B cell (primary cell): Measurements from ENCODE around the gene ANKRD10. TPM values are rescaled to one million over a fixed set of nuclear protein-coding genes. Genes with fewer than 3 reads are reported as not detected.

ENCODE experiments used
- ATAC-seq: fragments of 200-7000 bp; cut with Tn5 transposase; one replicate; pipeline ENCODE4 v1.10.0; 2021; ENCODE audit warnings: low read depth, mild to moderate bottlenecking, moderate number of reproducible peaks, moderate library complexity
- CTCF ChIA-PET: fragments of 350-600 bp; sonication (Branson Sonifier 250); formaldehyde crosslinking; loops from one replicate; lab custom pipeline; 2021; ENCODE audit warnings: antibody characterized with exemption, inconsistent platforms; lab: Charles Lee
- POLR2A ChIA-PET: fragments of 350-600 bp; sonication (Branson Sonifier 250); formaldehyde crosslinking; loops from one replicate; lab custom pipeline; 2021; ENCODE audit warnings: antibody characterized with exemption; lab: Charles Lee
- DNase-seq: peaks from one replicate; pipeline ENCODE4 v3.0.0; 2013
- H2AFZ ChIP-seq: 2 replicates; pipeline ENCODE4 v1.6.1; 2012; ENCODE audit warnings: mild to moderate bottlenecking, low read depth, low read length; ENCODE audit not compliant: insufficient read depth, poor library complexity, severe bottlenecking
- H3K27ac ChIP-seq, 2 donors: 1 replicate in 1 of 2; 2 replicates in 1 of 2; pipeline ENCODE4 v1.5.1; 2012 to 2013; ENCODE audit warnings: low read length in 2 of 2, mild to moderate bottlenecking in 2 of 2, moderate library complexity in 1 of 2
- H3K27me3 ChIP-seq, 4 experiments: fragments of 200-600 bp in 1 of 4; sonication (generic) in 1 of 4; replicated peaks in 1 of 4; 1 replicate in 2 of 4; 2 replicates in 2 of 4; pipeline versions ENCODE4 v1.6.1 to v1.7.0; 2013 to 2016; ENCODE audit warnings: low read length in 3 of 4, mild to moderate bottlenecking in 2 of 4, mixed read lengths in 1 of 4, moderate library complexity in 1 of 4; ENCODE audit not compliant: insufficient read depth in 4 of 4, control insufficient read depth in 3 of 4; ENCODE audit errors: control extremely low read depth in 1 of 4
- H3K36me3 ChIP-seq, 2 experiments: replicated peaks in 1 of 2; 1 replicate in 1 of 2; 2 replicates in 1 of 2; pipeline versions ENCODE4 v1.6.1 to v1.7.1; 2013; ENCODE audit warnings: low read length in 1 of 2; ENCODE audit not compliant: insufficient read depth in 2 of 2, control insufficient read depth in 1 of 2; ENCODE audit errors: control extremely low read depth in 1 of 2, extremely low read depth in 1 of 2
- H3K4me1 ChIP-seq, 2 donors: fragments of 200-600 bp in 1 of 2; sonication (generic) in 1 of 2; 1 replicate in 1 of 2; 2 replicates in 1 of 2; pipeline versions ENCODE4 v1.5.1 to v1.6.1; 2013 to 2017; ENCODE audit warnings: low read length in 2 of 2; ENCODE audit not compliant: control insufficient read depth in 2 of 2, insufficient read depth in 2 of 2
- H3K4me2 ChIP-seq: replicated peaks from 2 replicates; pipeline ENCODE3; 2012; ENCODE audit warnings: mild to moderate bottlenecking, low read depth, low read length; ENCODE audit not compliant: poor library complexity, severe bottlenecking
- H3K4me3 ChIP-seq, 5 experiments: fragments of 200-600 bp in 1 of 5; sonication (generic) in 1 of 5; 1 replicate in 3 of 5; 2 replicates in 2 of 5; pipeline versions ENCODE4 v1.5.1 to v1.7.0; 2011 to 2016; ENCODE audit warnings: low read length in 4 of 5, mild to moderate bottlenecking in 4 of 5, low read depth in 2 of 5, control low read depth in 1 of 5, moderate library complexity in 1 of 5; ENCODE audit not compliant: insufficient read depth in 1 of 5; ENCODE audit errors: control extremely low read depth in 1 of 5, extremely low read depth in 1 of 5
- H3K79me2 ChIP-seq: fragments of 200-600 bp; sonication (generic); one replicate; pipeline ENCODE4 v1.6.0; 2016; ENCODE audit warnings: low read length; ENCODE audit not compliant: control insufficient read depth, insufficient read depth
- H3K9ac ChIP-seq: fragments of 200-600 bp; sonication (generic); 2 replicates; pipeline ENCODE4 v1.6.1; 2017; ENCODE audit warnings: mild to moderate bottlenecking, low read length, moderate library complexity
- H3K9me3 ChIP-seq, 3 donors: one replicate each; pipeline versions ENCODE4 v1.6.1 to v1.7.1; 2013; ENCODE audit warnings: low read length in 2 of 3; ENCODE audit not compliant: control insufficient read depth in 2 of 3, insufficient read depth in 1 of 3; ENCODE audit errors: control extremely low read depth in 1 of 3
- H4K20me1 ChIP-seq: 2 replicates; pipeline ENCODE4 v1.6.0; 2012; ENCODE audit warnings: mild to moderate bottlenecking, low read length; ENCODE audit not compliant: insufficient read depth, control insufficient read depth, poor library complexity, severe bottlenecking
- H3K27ac Mint-ChIP-seq: one replicate; pipeline ENCODE4 v1.8.0; 2021; ENCODE audit warnings: mixed read lengths
- H3K27me3 Mint-ChIP-seq: one replicate; pipeline ENCODE4 v1.8.0; 2021; ENCODE audit warnings: mixed read lengths
- H3K4me1 Mint-ChIP-seq: one replicate; pipeline ENCODE4 v1.8.0; 2021; ENCODE audit warnings: mixed read lengths
- H3K4me3 Mint-ChIP-seq: one replicate; pipeline ENCODE4 v1.8.0; 2021; ENCODE audit warnings: mixed read lengths
- H3K9me3 Mint-ChIP-seq: one replicate; pipeline ENCODE4 v1.8.0; 2022; ENCODE audit warnings: mixed read lengths; ENCODE audit not compliant: insufficient read depth
- CTCF ChIP-seq: fragments of 200-600 bp; IDR thresholded peaks from one replicate; pipeline ENCODE4 v1.8.0; 2022; ENCODE audit warnings: antibody characterized with exemption, mild to moderate bottlenecking
- EZH2 ChIP-seq: IDR thresholded peaks from 2 replicates; pipeline ENCODE4 v1.6.1; 2012; ENCODE audit warnings: borderline replicate concordance, low read depth, mild to moderate bottlenecking, moderate library complexity, low read length; ENCODE audit not compliant: insufficient read depth, poor library complexity, severe bottlenecking
- WGBS: methylation state at CpG from one replicate; pipeline ENCODE4 v1.1.5; 2013; ENCODE audit warnings: missing lambda C conversion rate; ENCODE audit not compliant: insufficient coverage; 5-methylcytosine and 5-hydroxymethylcytosine counted together
- intact Hi-C: fragments of 100-400 bp; cut with micrococcal nuclease; formaldehyde crosslinking; loops from one replicate; pipeline ENCODE4 v1.10.0; 2022
- polyA plus RNA-seq: library from polyadenylated mRNA; depleted of rRNA; stranded (reverse); fragments of >200 nt; gene quantifications from 2 replicates; pipeline ENCODE4 v1.2.3, GENCODE V29; 2012
- total RNA-seq, 2 donors: library from RNA; stranded (reverse); fragments of 120-200 nt in 1 of 2; gene quantifications; 1 replicate in 1 of 2; 2 replicates in 1 of 2; pipeline versions ENCODE4 v1.2.3 to v1.2.4, GENCODE V29; 2013 to 2022

Gene ANKRD10
- total and polyA plus RNA-seq, 2 donors (not counting 1 experiment from before 2014, with no cell fraction given), result 142 to 256 TPM

GRCh38 chr13:110868720-110869119, 46.1 kb downstream of the ANKRD10 start:
- H2AFZ ChIP-seq, result no peak overlapping the region
- H3K9ac ChIP-seq, result no peak overlapping the region
- CTCF ChIA-PET, result no interaction called here

GRCh38 chr13:110867380-110867779, 47.5 kb downstream of the ANKRD10 start:
- Histone ChIP-seq H3K4me3 (no peak overlapping the region), H3K4me2 (no peak overlapping the region), H3K9me3 (peaks cover 0 to 3% (median 0%) of the 10 kb centered on the region in 3 donors), H3K27ac (no peak overlapping the region), H3K4me1 (no peaks in the 10 kb centered on the region), H3K36me3 (no peaks in the 10 kb centered on the region), H4K20me1 (no peaks in the 10 kb centered on the region), H3K79me2 (no peaks in the 10 kb centered on the region), H3K9ac (no peak overlapping the region), H3K27me3 (peaks cover 0 to 41% (median 8%) of the 10 kb centered on the region in 4 experiments), H2AFZ (no peak overlapping the region)
- Mint-ChIP-seq H3K4me3 (no peak overlapping the region), H3K4me1 (no peaks in the 10 kb centered on the region), H3K27me3 (peaks cover 65% of the 10 kb centered on the region), H3K9me3 (no peaks in the 10 kb centered on the region), H3K27ac (no peak overlapping the region)
- TF ChIP-seq EZH2 (no peak), CTCF (no peak)
- ATAC-seq, result no peak
- DNase-seq, result no peak
- CTCF ChIA-PET, result no interaction called here
- 91% methylated on average over 4 of the region's 6 CpGs for WGBS
- POLR2A ChIA-PET, result no interaction called here
- intact Hi-C loops, result no loop called here

More at GRCh38 chr13:110868720-110869119, 46.1 kb downstream of the ANKRD10 start:
- no peak overlapping the region for H3K4me2 ChIP-seq
- TF ChIP-seq EZH2 (no peak), CTCF (no peak)
- Mint-ChIP-seq H3K27ac (no peak overlapping the region), H3K4me3 (no peak overlapping the region), H3K4me1 (no peaks in the 10 kb centered on the region), H3K27me3 (peaks cover 54% of the 10 kb centered on the region), H3K9me3 (no peaks in the 10 kb centered on the region)
- no peak for DNase-seq
- no peak overlapping the region for H3K4me3 ChIP-seq
- peaks cover 2 to 3% of the 10 kb centered on the region in 2 donors for H3K4me1 ChIP-seq
- H3K27ac ChIP-seq, result no peak overlapping the region
- 93% methylated on average over 5 of the region's 5 CpGs for WGBS
- intact Hi-C loops, result no loop called here
- no peaks in the 10 kb centered on the region for H3K36me3 ChIP-seq
- H3K9me3 ChIP-seq, result peaks cover 0 to 6% (median 0%) of the 10 kb centered on the region in 3 donors
- POLR2A ChIA-PET, result no interaction called here
- H4K20me1 ChIP-seq, result no peaks in the 10 kb centered on the region
- no peak for ATAC-seq
- no peaks in the 10 kb centered on the region for H3K79me2 ChIP-seq
- H3K27me3 ChIP-seq, result peaks cover 0 to 50% (median 9%) of the 10 kb centered on the region in 4 experiments
